ENCODE results near the gene USP6. TPM values are rescaled to one million over a fixed set of nuclear protein-coding genes. Genes with fewer than 3 reads are reported as not detected.
"Not testable (repeated sequence)": the region's sequence is repeated elsewhere in the genome, so short reads cannot be mapped to it uniquely, and the experiment has no call there.

Gene USP6
- total and polyA plus RNA-seq, 7 experiments from 2014 or later, result 0.05 to 0.19 (median 0.11) TPM; not detected in 2

GRCh38 chr17:5129770-5130169 lies 13.9 kb downstream of the USP6 start:
- H3K27ac ChIP-seq (ENCODE audit: low read depth, low read length); H3K9me3 ChIP-seq (ENCODE audit: control insufficient read depth in 2 of 3, low read length in 3 of 3); H3K9me3 Mint-ChIP-seq; ATAC-seq; H3K36me3 Mint-ChIP-seq; H3K36me3 ChIP-seq (ENCODE audit: control insufficient read depth in 2 of 3, insufficient read depth in 3 of 3, low read length in 3 of 3); H3K27me3 ChIP-seq (ENCODE audit: control insufficient read depth in 2 of 2, insufficient read depth in 2 of 2, low read length in 2 of 2); H3K4me1 Mint-ChIP-seq; CTCF ChIA-PET; POLR2A ChIA-PET; H3K4me1 ChIP-seq (ENCODE audit: control insufficient read depth in 2 of 2, insufficient read depth in 2 of 2, low read length in 2 of 2); H3K4me3 Mint-ChIP-seq; H3K4me3 ChIP-seq (ENCODE audit: low read length); H3K27ac Mint-ChIP-seq; intact Hi-C loops (cut with micrococcal nuclease): not testable (repeated sequence)
- DNase-seq, result peak in 1 of 9 donors; percentile 15
- peaks cover 2 to 15% (median 7%) of the 10 kb centered on the region in 5 donors for H3K27me3 Mint-ChIP-seq

GRCh38 chr17:5130261-5130660 lies 14.4 kb downstream of the USP6 start:
- H3K4me3 ChIP-seq (ENCODE audit: low read length); H3K27ac ChIP-seq (ENCODE audit: low read depth, low read length); H3K9me3 Mint-ChIP-seq; H3K27me3 ChIP-seq (ENCODE audit: control insufficient read depth in 2 of 2, insufficient read depth in 2 of 2, low read length in 2 of 2); H3K4me1 Mint-ChIP-seq; intact Hi-C loops (cut with micrococcal nuclease); ATAC-seq; H3K4me3 Mint-ChIP-seq; POLR2A ChIA-PET; H3K27ac Mint-ChIP-seq; H3K9me3 ChIP-seq (ENCODE audit: control insufficient read depth in 2 of 3, low read length in 3 of 3); H3K36me3 ChIP-seq (ENCODE audit: control insufficient read depth in 2 of 3, insufficient read depth in 3 of 3, low read length in 3 of 3); CTCF ChIA-PET; H3K4me1 ChIP-seq (ENCODE audit: control insufficient read depth in 2 of 2, insufficient read depth in 2 of 2, low read length in 2 of 2); H3K36me3 Mint-ChIP-seq: not testable (repeated sequence)
- DNase-seq, result peak in 1 of 9 donors; percentile 8
- peaks cover 0 to 15% (median 6%) of the 10 kb centered on the region in 5 donors for H3K27me3 Mint-ChIP-seq

- H3K9me3 Mint-ChIP-seq; CTCF ChIA-PET; H3K4me3 Mint-ChIP-seq; H3K4me1 ChIP-seq (ENCODE audit: control insufficient read depth in 2 of 2, insufficient read depth in 2 of 2, low read length in 2 of 2); H3K27ac Mint-ChIP-seq; H3K36me3 ChIP-seq (ENCODE audit: control insufficient read depth in 2 of 3, insufficient read depth in 3 of 3, low read length in 3 of 3); intact Hi-C loops (cut with micrococcal nuclease); H3K4me3 ChIP-seq (ENCODE audit: low read length); H3K36me3 Mint-ChIP-seq; H3K27ac ChIP-seq (ENCODE audit: low read depth, low read length); H3K27me3 ChIP-seq (ENCODE audit: control insufficient read depth in 2 of 2, insufficient read depth in 2 of 2, low read length in 2 of 2); H3K9me3 ChIP-seq (ENCODE audit: control insufficient read depth in 2 of 3, low read length in 3 of 3); POLR2A ChIA-PET; H3K4me1 Mint-ChIP-seq; ATAC-seq: not testable (repeated sequence)
- H3K27me3 Mint-ChIP-seq, result peaks cover 0 to 13% (median 6%) of the 10 kb centered on the region in 5 donors
- DNase-seq, result peak in 1 of 9 donors; percentile 11
These were observed 14.9 kb downstream of the USP6 start for GRCh38 chr17:5130687-5131086.

GRCh38 chr17:5131146-5131715 lies 15.4 kb downstream of the USP6 start:
- Histone ChIP-seq H3K4me3 (ENCODE audit: low read length) (no peak overlapping the region), H3K9me3 (ENCODE audit: control insufficient read depth in 2 of 3, low read length in 3 of 3) (no peaks in the 10 kb centered on the region), H3K27ac (ENCODE audit: low read depth, low read length) (no peak overlapping the region), H3K4me1 (ENCODE audit: control insufficient read depth in 2 of 2, insufficient read depth in 2 of 2, low read length in 2 of 2) (no peaks in the 10 kb centered on the region), H3K27me3 (ENCODE audit: control insufficient read depth in 2 of 2, insufficient read depth in 2 of 2, low read length in 2 of 2) (no peaks in the 10 kb centered on the region), H3K36me3 (ENCODE audit: control insufficient read depth in 2 of 3, insufficient read depth in 3 of 3, low read length in 3 of 3) (no peaks in the 10 kb centered on the region)
- peaks cover 0 to 8% (median 6%) of the 10 kb centered on the region in 5 donors for H3K27me3 Mint-ChIP-seq
- no peaks in the 10 kb centered on the region for H3K36me3 Mint-ChIP-seq
- peak in 1 of 9 donors; percentile 8 for DNase-seq
- ChIA-PET CTCF (no interaction called here), POLR2A (no interaction called here)
- H3K27ac Mint-ChIP-seq, result no peak overlapping the region
- ATAC-seq, result no peak
- no peaks in the 10 kb centered on the region for H3K4me1 Mint-ChIP-seq
- intact Hi-C loops (cut with micrococcal nuclease), result no loop called here
- H3K9me3 Mint-ChIP-seq, result peaks cover 0 to 2% (median 0%) of the 10 kb centered on the region in 11 donors
- H3K4me3 Mint-ChIP-seq, result no peak overlapping the region

DNA sequence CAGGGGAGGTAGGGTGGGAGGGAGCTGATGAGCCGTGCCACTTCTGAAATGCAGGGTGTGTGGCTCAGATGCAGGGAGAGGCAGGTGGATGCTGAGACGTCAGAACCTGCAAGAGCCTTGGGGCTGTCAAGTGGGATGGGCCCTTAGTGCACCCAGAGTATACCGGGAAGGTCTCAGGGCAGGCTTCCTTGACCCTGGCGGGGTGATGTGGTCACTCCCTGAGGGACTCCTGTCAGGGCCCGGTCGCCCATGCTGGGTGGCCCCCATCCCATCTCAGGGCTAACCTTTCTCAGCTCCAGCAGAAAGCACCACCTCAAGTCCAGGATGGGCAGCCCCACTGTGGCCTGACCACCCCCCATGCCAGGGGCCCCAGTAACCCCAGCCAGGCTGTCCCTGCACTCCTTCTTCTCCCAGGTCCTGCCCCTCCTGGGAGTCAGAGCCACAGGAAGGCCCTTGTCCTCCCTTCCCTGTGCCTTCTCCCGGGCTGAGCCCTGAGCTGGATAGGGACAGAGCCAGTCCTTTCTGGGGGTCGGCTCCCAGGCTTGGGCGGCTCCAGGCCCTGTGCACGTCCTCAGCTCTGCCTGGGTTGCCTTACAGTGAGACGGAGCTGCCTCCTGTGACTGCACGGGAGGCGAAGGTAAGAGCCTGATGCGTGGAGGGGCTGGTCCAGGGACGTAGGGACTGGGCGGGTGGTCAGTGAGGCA lies 16.1 kb downstream of the USP6 start:
- H3K27me3 ChIP-seq (ENCODE audit: control insufficient read depth in 2 of 2, insufficient read depth in 2 of 2, low read length in 2 of 2); H3K27ac ChIP-seq (ENCODE audit: low read depth, low read length); H3K9me3 ChIP-seq (ENCODE audit: control insufficient read depth in 2 of 3, low read length in 3 of 3); H3K27ac Mint-ChIP-seq; intact Hi-C loops (cut with micrococcal nuclease); H3K4me3 Mint-ChIP-seq; ATAC-seq; POLR2A ChIA-PET; H3K36me3 ChIP-seq (ENCODE audit: control insufficient read depth in 2 of 3, insufficient read depth in 3 of 3, low read length in 3 of 3); H3K4me1 Mint-ChIP-seq; H3K27me3 Mint-ChIP-seq; CTCF ChIA-PET; H3K9me3 Mint-ChIP-seq; H3K4me3 ChIP-seq (ENCODE audit: low read length); H3K36me3 Mint-ChIP-seq; H3K4me1 ChIP-seq (ENCODE audit: control insufficient read depth in 2 of 2, insufficient read depth in 2 of 2, low read length in 2 of 2): not testable (repeated sequence)
- peak in 1 of 9 donors; percentile 15 for DNase-seq

- H3K27ac ChIP-seq (ENCODE audit: low read depth, low read length); H3K4me1 ChIP-seq (ENCODE audit: control insufficient read depth in 2 of 2, insufficient read depth in 2 of 2, low read length in 2 of 2); H3K27me3 Mint-ChIP-seq; ATAC-seq; H3K4me1 Mint-ChIP-seq; POLR2A ChIA-PET; H3K27ac Mint-ChIP-seq; intact Hi-C loops (cut with micrococcal nuclease); H3K9me3 Mint-ChIP-seq; H3K27me3 ChIP-seq (ENCODE audit: control insufficient read depth in 2 of 2, insufficient read depth in 2 of 2, low read length in 2 of 2); H3K9me3 ChIP-seq (ENCODE audit: control insufficient read depth in 2 of 3, low read length in 3 of 3); H3K4me3 ChIP-seq (ENCODE audit: low read length); H3K4me3 Mint-ChIP-seq; H3K36me3 Mint-ChIP-seq; H3K36me3 ChIP-seq (ENCODE audit: control insufficient read depth in 2 of 3, insufficient read depth in 3 of 3, low read length in 3 of 3): not testable (repeated sequence)
- CTCF ChIA-PET, result interaction anchor here (0.6 to 1.1 kb wide), 2 partner anchors 137 to 180 kb away, joined by 3 read pairs; no protein-coding TSS in a partner anchor
- peak in 1 of 9 donors; percentile 8 for DNase-seq
These were observed 16.8 kb downstream of the USP6 start for GRCh38 chr17:5132503-5133225.
